SK-N-SH treated with all-trans-retinoic acid at 6 μM for 48 hours (cell line): ENCODE measurements around the gene B4GALT6.

Experiments used
- ATAC-seq: fragments of 200-7000 bp; cut with Tn5 transposase; 3 replicates; pipeline ENCODE4 v1.9.1; 2020; ENCODE audit warnings: mild to moderate bottlenecking, moderate library complexity
- BACH2 ChIP-seq: fragments of 250-450 bp; sonication (Bioruptor Pico); IDR thresholded peaks from 2 replicates; pipeline ENCODE4 v1.9.0; 2021; ENCODE audit warnings: mild to moderate bottlenecking, borderline replicate concordance
- CREB5 ChIP-seq: fragments of 250-450 bp; sonication (Bioruptor Pico); IDR thresholded peaks from 2 replicates; pipeline ENCODE4 v1.5.1; 2020; ENCODE audit warnings: low read depth, mild to moderate bottlenecking, moderate library complexity
- CSDC2 ChIP-seq: fragments of 250-450 bp; sonication (Bioruptor Pico); IDR thresholded peaks from 2 replicates; pipeline ENCODE4 v1.5.0; 2020; ENCODE audit warnings: mild to moderate bottlenecking, moderate library complexity
- CSRNP3 ChIP-seq: fragments of 250-450 bp; sonication (Bioruptor Pico); IDR thresholded peaks from 2 replicates; pipeline ENCODE4 v1.5.1; 2021; ENCODE audit warnings: mild to moderate bottlenecking, moderate library complexity
- ESRRG ChIP-seq: fragments of 250-450 bp; sonication (Bioruptor Pico); IDR thresholded peaks from 2 replicates; pipeline ENCODE4 v1.6.1; 2021; ENCODE audit warnings: mild to moderate bottlenecking
- GLIS3 ChIP-seq: fragments of 250-450 bp; sonication (Bioruptor Pico); IDR thresholded peaks from 2 replicates; pipeline ENCODE4 v1.5.0; 2020; ENCODE audit warnings: mild to moderate bottlenecking, moderate library complexity
- ISL1 ChIP-seq: fragments of 250-450 bp; sonication (Bioruptor Pico); IDR thresholded peaks from 2 replicates; pipeline ENCODE4 v2.1.2; 2022; ENCODE audit warnings: mild to moderate bottlenecking, moderate library complexity
- OSR1 ChIP-seq: fragments of 250-450 bp; sonication (Bioruptor Pico); IDR thresholded peaks from 2 replicates; pipeline ENCODE4 v1.8.0; 2022; ENCODE audit warnings: moderate library complexity, mild to moderate bottlenecking, inconsistent platforms
- PATZ1 ChIP-seq: fragments of 250-450 bp; sonication (Bioruptor Pico); IDR thresholded peaks from 2 replicates; pipeline ENCODE4 v1.8.0; 2020; ENCODE audit warnings: mild to moderate bottlenecking, moderate library complexity, borderline replicate concordance
- POU6F1 ChIP-seq: fragments of 250-450 bp; sonication (Bioruptor Pico); IDR thresholded peaks from 2 replicates; pipeline ENCODE4 v1.8.0; 2021; ENCODE audit warnings: low read depth, mild to moderate bottlenecking, moderate library complexity, borderline replicate concordance
- RARB ChIP-seq: fragments of 250-450 bp; sonication (Bioruptor Pico); IDR thresholded peaks from 2 replicates; pipeline ENCODE4 v1.8.0; 2021; ENCODE audit warnings: mild to moderate bottlenecking, moderate library complexity
- TCF4 ChIP-seq: fragments of 250-450 bp; sonication (Bioruptor Pico); IDR thresholded peaks from 2 replicates; pipeline ENCODE4 v1.8.0; 2021; ENCODE audit warnings: mild to moderate bottlenecking, moderate library complexity, borderline replicate concordance
- TOX ChIP-seq: fragments of 250-450 bp; sonication (Bioruptor Pico); IDR thresholded peaks from 2 replicates; pipeline ENCODE4 v1.8.0; 2021; ENCODE audit warnings: mild to moderate bottlenecking, moderate library complexity, borderline replicate concordance
- ZC3H10 ChIP-seq: fragments of 250-450 bp; sonication (Bioruptor Pico); IDR thresholded peaks from 2 replicates; pipeline ENCODE4 v1.5.1; 2021; ENCODE audit warnings: mild to moderate bottlenecking, moderate library complexity
- ZFP3 ChIP-seq: fragments of 250-450 bp; sonication (Bioruptor Pico); IDR thresholded peaks from 2 replicates; pipeline ENCODE4 v1.5.0; 2020; ENCODE audit warnings: mild to moderate bottlenecking, moderate library complexity
- ZNF565 ChIP-seq: fragments of 450-650 bp; formaldehyde crosslinking; conservative IDR thresholded peaks from 2 replicates; pipeline ENCODE4 v1.5.0; 2020; ENCODE audit warnings: low read depth, mild to moderate bottlenecking, moderate library complexity
- ZNF70 ChIP-seq: fragments of 450-650 bp; formaldehyde crosslinking; IDR thresholded peaks from 2 replicates; pipeline ENCODE4 v1.5.0; 2020; ENCODE audit warnings: mild to moderate bottlenecking, moderate library complexity
- ZNF8 ChIP-seq: fragments of 450-650 bp; formaldehyde crosslinking; IDR thresholded peaks from 2 replicates; pipeline ENCODE4 v1.5.0; 2020; ENCODE audit warnings: mild to moderate bottlenecking, moderate library complexity

B4GALT6 gene

GRCh38 chr18:31655354-31655753, 29.0 kb downstream of the B4GALT6 start (continued):
- TF ChIP-seq ZC3H10 (CRISPR knock-in tag) (no peak), TOX (no peak), PATZ1 (no peak), BACH2 (CRISPR knock-in tag) (no peak)

GRCh38 chr18:31652877-31653276, 31.5 kb downstream of the B4GALT6 start:
- no peak for ATAC-seq
- TF ChIP-seq ISL1: no peak
- TF ChIP-seq POU6F1: no peak
- TF ChIP-seq CREB5 (CRISPR knock-in tag): no peak
- no peak for TF ChIP-seq TOX
- TF ChIP-seq RARB (CRISPR knock-in tag): no peak
- no peak for TF ChIP-seq GLIS3 (CRISPR knock-in tag)
- TF ChIP-seq OSR1 (CRISPR knock-in tag): no peak
- no peak for TF ChIP-seq CSRNP3 (CRISPR knock-in tag)
- no peak for TF ChIP-seq ZNF70 (CRISPR knock-in tag)
- no peak for TF ChIP-seq ESRRG (CRISPR knock-in tag)
- no peak for TF ChIP-seq ZFP3 (CRISPR knock-in tag)
- TF ChIP-seq ZNF8 (CRISPR knock-in tag): no peak
- TF ChIP-seq TCF4 (CRISPR knock-in tag): no peak

- ATAC-seq: no peak
- TF ChIP-seq TCF4 (CRISPR knock-in tag): no peak
- TF ChIP-seq ZC3H10 (CRISPR knock-in tag): no peak
- TF ChIP-seq GLIS3 (CRISPR knock-in tag): no peak
- no peak for TF ChIP-seq ESRRG (CRISPR knock-in tag)
- TF ChIP-seq RARB (CRISPR knock-in tag): no peak
- TF ChIP-seq CSRNP3 (CRISPR knock-in tag): no peak
- TF ChIP-seq ZNF70 (CRISPR knock-in tag): no peak
- TF ChIP-seq ZNF8 (CRISPR knock-in tag): no peak
- TF ChIP-seq ISL1: no peak
- no peak for TF ChIP-seq ZNF565
- TF ChIP-seq CSDC2 (CRISPR knock-in tag): no peak
- no peak for TF ChIP-seq CREB5 (CRISPR knock-in tag)
- no peak for TF ChIP-seq ZFP3 (CRISPR knock-in tag)
- TF ChIP-seq TOX: no peak
Observed at GRCh38 chr18:31652357-31652756, 32.0 kb downstream of the B4GALT6 start.

GRCh38 chr18:31651369-31651768, 33.0 kb downstream of the B4GALT6 start:
- ATAC-seq: no peak

More at GRCh38 chr18:31651369-31651768, 33.0 kb downstream of the B4GALT6 start:
- TF ChIP-seq ZFP3 (CRISPR knock-in tag) (no peak), ISL1 (no peak)
